Activated B cell treated with CpG ODN at 0.5 μM for 24 hours (primary cell): ENCODE measurements around the gene CAMTA1. TPM values are rescaled to one million over a fixed set of nuclear protein-coding genes. Genes with fewer than 3 reads are reported as not detected.

Experiments
- ATAC-seq: fragments of 200-7000 bp; cut with Tn5 transposase; one replicate; pipeline ENCODE4 v1.10.0; 2021; ENCODE audit warnings: low read depth, mild to moderate bottlenecking, moderate library complexity
- CTCF ChIA-PET: fragments of 350-600 bp; sonication (Branson Sonifier 250); formaldehyde crosslinking; loops from one replicate; lab custom pipeline; 2021; ENCODE audit warnings: antibody characterized with exemption; lab: Charles Lee
- POLR2A ChIA-PET: fragments of 350-600 bp; sonication (Branson Sonifier 250); formaldehyde crosslinking; loops from one replicate; lab custom pipeline; 2021; ENCODE audit warnings: antibody characterized with exemption; lab: Charles Lee
- DNase-seq: peaks from one replicate; pipeline ENCODE4 v3.0.0; 2022
- H3K27ac Mint-ChIP-seq: one replicate; pipeline ENCODE4 v1.8.0; 2020; ENCODE audit warnings: mixed read lengths
- H3K27me3 Mint-ChIP-seq: one replicate; pipeline ENCODE4 v1.8.0; 2021; ENCODE audit warnings: mixed read lengths
- H3K36me3 Mint-ChIP-seq: one replicate; pipeline ENCODE4 v1.8.0; 2021; ENCODE audit warnings: low read depth, mixed read lengths
- H3K4me1 Mint-ChIP-seq: one replicate; pipeline ENCODE4 v1.8.0; 2021; ENCODE audit warnings: mixed read lengths
- H3K4me3 Mint-ChIP-seq: one replicate; pipeline ENCODE4 v1.8.0; 2020; ENCODE audit warnings: mild to moderate bottlenecking, mixed read lengths
- H3K9me3 Mint-ChIP-seq: one replicate; pipeline ENCODE4 v1.8.0; 2020; ENCODE audit warnings: mixed read lengths
- intact Hi-C: fragments of 100-400 bp; cut with micrococcal nuclease; formaldehyde crosslinking; loops from one replicate; pipeline ENCODE4 v1.15.1; 2024
- total RNA-seq: library from RNA; stranded (reverse); gene quantifications from 2 replicates; pipeline ENCODE4 v1.2.3, GENCODE V29; 2022
- TF ChIP-seq, protein P1 (sequence below): fragments of 200-600 bp; IDR thresholded peaks from one replicate; pipeline ENCODE4 v1.8.0; 2022; ENCODE audit warnings: antibody characterized with exemption, mild to moderate bottlenecking

Gene CAMTA1
- total RNA-seq, 1 donor from 2014 or later = 49.8 TPM

DNA sequence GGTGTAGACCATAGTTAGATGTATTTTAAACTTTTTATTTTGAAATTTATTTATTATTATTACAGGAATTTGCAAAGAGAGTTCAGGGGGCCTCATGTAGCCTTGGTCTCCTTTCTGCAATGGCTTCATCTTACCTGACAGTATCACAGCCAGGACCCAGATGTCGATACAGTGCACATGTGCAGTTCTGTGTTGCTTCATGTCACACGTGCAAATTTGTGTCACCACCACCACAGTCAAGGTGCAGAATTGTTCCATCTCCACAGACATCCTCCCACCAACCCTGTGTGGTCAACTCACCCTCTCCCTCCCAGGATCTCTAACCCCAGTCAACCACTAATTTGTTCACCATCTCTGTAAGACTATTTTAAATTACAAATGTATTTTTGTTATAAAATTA, 184.5 kb downstream of the CAMTA1 start:
- H3K36me3 Mint-ChIP-seq = no peaks in the 10 kb centered on the region
- H3K27ac Mint-ChIP-seq = no peak overlapping the region
- intact Hi-C loops = no loop called here

GRCh38 chr1:6970221-6970620, 185.0 kb downstream of the CAMTA1 start:
- no peaks in the 10 kb centered on the region for H3K36me3 Mint-ChIP-seq
- no peak overlapping the region for H3K27ac Mint-ChIP-seq
- no peaks in the 10 kb centered on the region for H3K9me3 Mint-ChIP-seq
- TF ChIP-seq, protein P1, sequence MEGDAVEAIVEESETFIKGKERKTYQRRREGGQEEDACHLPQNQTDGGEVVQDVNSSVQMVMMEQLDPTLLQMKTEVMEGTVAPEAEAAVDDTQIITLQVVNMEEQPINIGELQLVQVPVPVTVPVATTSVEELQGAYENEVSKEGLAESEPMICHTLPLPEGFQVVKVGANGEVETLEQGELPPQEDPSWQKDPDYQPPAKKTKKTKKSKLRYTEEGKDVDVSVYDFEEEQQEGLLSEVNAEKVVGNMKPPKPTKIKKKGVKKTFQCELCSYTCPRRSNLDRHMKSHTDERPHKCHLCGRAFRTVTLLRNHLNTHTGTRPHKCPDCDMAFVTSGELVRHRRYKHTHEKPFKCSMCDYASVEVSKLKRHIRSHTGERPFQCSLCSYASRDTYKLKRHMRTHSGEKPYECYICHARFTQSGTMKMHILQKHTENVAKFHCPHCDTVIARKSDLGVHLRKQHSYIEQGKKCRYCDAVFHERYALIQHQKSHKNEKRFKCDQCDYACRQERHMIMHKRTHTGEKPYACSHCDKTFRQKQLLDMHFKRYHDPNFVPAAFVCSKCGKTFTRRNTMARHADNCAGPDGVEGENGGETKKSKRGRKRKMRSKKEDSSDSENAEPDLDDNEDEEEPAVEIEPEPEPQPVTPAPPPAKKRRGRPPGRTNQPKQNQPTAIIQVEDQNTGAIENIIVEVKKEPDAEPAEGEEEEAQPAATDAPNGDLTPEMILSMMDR = no peak
- DNase-seq (no peak), ATAC-seq (no peak)
- no peak overlapping the region for H3K4me3 Mint-ChIP-seq
- CTCF ChIA-PET = no interaction called here
- no peaks in the 10 kb centered on the region for H3K4me1 Mint-ChIP-seq
- POLR2A ChIA-PET = no interaction called here
- intact Hi-C loops = no loop called here
- peaks cover 38% of the 10 kb centered on the region for H3K27me3 Mint-ChIP-seq

More for the DNA sequence above, 184.5 kb downstream of the CAMTA1 start:
- TF ChIP-seq, protein P1 = no peak
- ATAC-seq = no peak
- ChIA-PET CTCF (no interaction called here), POLR2A (no interaction called here)
- no peak for DNase-seq
- Mint-ChIP-seq H3K9me3 (no peaks in the 10 kb centered on the region), H3K4me3 (no peak overlapping the region), H3K4me1 (no peaks in the 10 kb centered on the region), H3K27me3 (peaks cover 42% of the 10 kb centered on the region)

DNA sequence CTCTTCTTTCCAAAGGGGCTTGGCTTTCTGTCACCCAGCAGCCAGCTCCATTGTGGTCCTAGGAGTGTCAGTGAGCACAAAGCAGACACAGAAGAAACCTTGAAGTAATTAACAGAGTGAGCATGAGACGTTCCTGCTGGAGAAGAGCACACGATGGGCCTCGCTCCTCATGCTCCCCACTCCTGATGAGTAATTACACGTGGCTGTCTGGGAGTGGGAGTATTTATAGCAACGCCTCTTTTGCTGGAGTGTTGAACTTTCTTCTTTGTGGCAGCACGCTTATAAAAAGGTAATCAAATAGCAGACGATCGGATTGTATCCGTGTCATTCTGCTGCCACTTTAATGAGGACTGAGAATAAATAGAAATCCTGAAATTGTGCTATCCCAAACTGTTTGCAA, 185.8 kb downstream of the CAMTA1 start:
- no peak overlapping the region for H3K27ac Mint-ChIP-seq
- H3K27me3 Mint-ChIP-seq = peaks cover 30% of the 10 kb centered on the region
- H3K4me3 Mint-ChIP-seq = no peak overlapping the region
- DNase-seq (no peak), ATAC-seq (no peak)
- no peaks in the 10 kb centered on the region for H3K36me3 Mint-ChIP-seq
- ChIA-PET CTCF (no interaction called here), POLR2A (no interaction called here)
- intact Hi-C loops = no loop called here
- no peaks in the 10 kb centered on the region for H3K4me1 Mint-ChIP-seq
- H3K9me3 Mint-ChIP-seq = no peaks in the 10 kb centered on the region
- TF ChIP-seq, protein P1 = no peak

DNA sequence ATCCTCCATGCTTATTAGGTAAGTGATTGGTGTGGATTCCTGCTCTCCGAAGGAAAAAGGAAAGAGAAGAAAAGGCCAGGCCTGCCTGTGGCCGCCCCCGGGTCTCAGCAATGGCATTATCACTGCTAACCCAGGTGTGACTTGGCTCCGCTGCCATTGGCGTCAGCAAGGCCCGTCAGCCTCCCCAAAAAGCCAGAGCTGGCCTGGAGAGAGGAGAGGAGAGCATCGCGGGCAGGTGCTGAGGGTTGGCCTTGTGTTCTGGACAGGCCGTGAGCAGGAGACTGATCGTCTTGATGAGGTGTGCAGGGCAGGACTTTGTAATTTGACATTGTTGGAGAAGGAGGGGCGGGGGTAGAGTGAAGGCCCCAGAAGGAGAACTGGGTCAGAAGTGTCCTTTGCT, 186.4 kb downstream of the CAMTA1 start:
- H3K27ac Mint-ChIP-seq = no peak overlapping the region
- no peak overlapping the region for H3K4me3 Mint-ChIP-seq
- intact Hi-C loops = no loop called here
- ChIA-PET CTCF (no interaction called here), POLR2A (no interaction called here)
- no peaks in the 10 kb centered on the region for H3K36me3 Mint-ChIP-seq
- ATAC-seq = no peak
- no peaks in the 10 kb centered on the region for H3K4me1 Mint-ChIP-seq
- no peak for DNase-seq
- TF ChIP-seq, protein P1 = no peak
- no peaks in the 10 kb centered on the region for H3K9me3 Mint-ChIP-seq
- peaks cover 33% of the 10 kb centered on the region for H3K27me3 Mint-ChIP-seq

GRCh38 chr1:6972399-6972798, 187.1 kb downstream of the CAMTA1 start:
- no peaks in the 10 kb centered on the region for H3K9me3 Mint-ChIP-seq
- ATAC-seq (no peak), DNase-seq (no peak)
- intact Hi-C loops = no loop called here
- CTCF ChIA-PET = no interaction called here
- H3K4me1 Mint-ChIP-seq = no peaks in the 10 kb centered on the region
- peaks cover 35% of the 10 kb centered on the region for H3K27me3 Mint-ChIP-seq
- POLR2A ChIA-PET = no interaction called here
- H3K4me3 Mint-ChIP-seq = no peak overlapping the region
- TF ChIP-seq, protein P1 = no peak
- H3K36me3 Mint-ChIP-seq = no peaks in the 10 kb centered on the region
- H3K27ac Mint-ChIP-seq = no peak overlapping the region
